GM18520 (cell line): ENCODE results near the gene SGSM1.
"Not testable (repeated sequence)": the region's sequence is repeated elsewhere in the genome, so short reads cannot be mapped to it uniquely, and the experiment has no call there.

Experiments
- ATAC-seq: cut with Tn5 transposase; IDR thresholded peaks from one replicate; pipeline ENCODE4 v1.9.1; 2021; ENCODE audit not compliant: unreplicated experiment

SGSM1 gene

DNA sequence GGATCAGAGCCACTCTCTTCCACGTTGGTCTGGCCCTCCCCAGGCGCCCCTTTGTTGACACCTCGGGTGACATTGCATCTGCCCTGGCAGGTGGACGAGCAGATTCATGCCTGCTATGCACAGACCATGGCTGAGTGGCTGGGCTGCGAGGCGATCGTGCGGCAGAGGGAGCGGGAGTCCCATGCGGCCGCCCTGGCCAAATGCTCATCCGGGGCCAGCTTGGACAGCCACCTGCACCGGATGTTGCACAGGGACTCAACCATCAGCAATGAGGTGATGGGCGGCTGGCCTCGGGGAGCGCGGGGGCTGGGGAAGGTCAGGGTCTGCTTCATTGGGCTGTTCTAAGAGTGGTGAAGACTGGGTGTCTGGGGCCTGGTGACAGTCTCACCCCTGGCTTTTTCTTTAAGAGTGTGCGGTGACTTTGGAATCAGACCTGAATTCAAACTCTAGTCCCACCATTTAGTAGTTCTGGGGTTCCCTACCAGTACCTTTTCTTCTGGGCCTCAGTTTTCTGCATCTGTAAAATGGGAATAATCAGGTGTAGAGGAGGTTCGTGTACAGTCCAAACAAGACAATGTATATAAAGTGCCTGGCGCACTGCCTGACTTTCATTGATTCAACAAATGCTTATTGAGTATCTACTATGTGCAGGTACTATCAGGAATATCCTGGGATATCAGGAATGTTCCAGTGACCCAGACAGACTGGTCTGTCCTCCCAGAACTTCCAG, 87.5 kb downstream of the SGSM1 start:
- ATAC-seq: no peak

DNA sequence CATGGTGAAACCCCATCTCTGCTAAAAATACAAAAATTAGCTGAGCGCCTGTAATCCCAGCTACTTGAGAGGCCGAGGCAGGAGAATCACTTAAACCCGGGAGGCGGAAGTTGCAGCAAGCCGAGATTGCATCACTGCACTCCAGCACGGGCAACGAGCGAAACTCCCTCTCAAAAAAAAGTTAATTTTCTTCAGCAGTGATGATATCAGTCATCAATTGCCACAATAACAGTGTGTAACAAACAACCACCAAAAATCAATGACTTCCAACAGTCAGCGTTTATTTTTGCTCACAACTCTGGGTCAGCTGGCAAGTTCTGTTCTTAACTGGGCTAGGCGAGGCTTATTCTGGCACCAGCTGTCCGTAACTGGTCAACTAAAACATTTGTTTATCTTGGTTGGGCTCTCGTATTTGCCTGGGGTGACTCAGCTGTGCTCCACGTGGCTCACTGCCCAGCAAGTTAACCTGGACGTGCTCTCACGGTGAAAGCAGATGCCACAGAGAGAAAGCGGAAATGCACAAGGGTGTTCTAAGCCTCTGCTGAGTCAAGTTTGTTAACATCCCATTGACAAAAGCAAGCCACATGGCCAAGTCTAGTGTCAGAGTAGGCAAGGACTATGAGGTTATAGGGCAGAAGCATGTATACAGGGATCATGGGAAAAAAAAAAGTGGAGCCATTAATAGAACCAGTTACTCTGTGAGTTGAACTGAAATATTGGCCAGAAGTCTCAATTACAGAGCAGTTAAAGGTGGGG, 88.4 kb downstream of the SGSM1 start:
- no peak for ATAC-seq

DNA sequence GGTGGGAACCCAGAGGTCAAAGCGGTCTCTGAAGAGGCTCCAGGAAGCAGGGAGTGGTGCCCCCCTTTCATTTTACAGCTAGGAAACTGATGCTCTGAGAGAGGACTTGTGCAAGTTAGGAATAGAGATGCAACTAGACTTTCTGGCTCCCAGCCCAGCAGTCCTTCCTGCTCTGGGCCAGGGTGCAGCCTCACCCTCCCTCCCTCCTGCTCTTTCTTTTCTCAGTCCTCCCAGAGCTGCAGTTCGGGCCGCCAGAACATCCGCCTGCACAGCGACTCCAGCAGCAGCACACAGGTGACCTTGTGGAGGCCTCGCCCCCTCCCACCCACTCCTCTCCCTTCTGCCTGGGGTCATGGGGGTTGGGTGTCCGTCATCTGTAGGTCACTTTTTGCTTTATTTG, 89.0 kb downstream of the SGSM1 start:
- no peak for ATAC-seq

DNA sequence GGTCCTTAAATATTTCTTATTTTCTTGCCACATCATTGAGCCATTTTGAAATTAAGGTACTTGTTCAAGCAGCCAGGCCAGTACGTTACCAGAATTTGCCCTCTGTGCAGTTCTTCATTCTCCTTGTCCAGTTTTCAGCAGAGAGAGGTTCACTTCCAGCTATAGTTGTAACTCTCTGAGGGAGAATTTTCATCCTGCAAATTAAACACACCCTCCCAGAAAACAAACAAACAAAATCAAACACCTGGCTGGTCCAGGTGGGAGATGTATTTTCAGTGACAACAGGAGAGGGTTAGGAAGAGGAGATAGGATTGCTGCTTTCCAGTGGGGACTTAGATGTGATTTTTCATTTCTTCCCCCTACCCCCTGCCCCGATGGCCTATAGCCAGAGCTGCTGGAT, 95.4 kb downstream of the SGSM1 start:
- no peak for ATAC-seq

DNA sequence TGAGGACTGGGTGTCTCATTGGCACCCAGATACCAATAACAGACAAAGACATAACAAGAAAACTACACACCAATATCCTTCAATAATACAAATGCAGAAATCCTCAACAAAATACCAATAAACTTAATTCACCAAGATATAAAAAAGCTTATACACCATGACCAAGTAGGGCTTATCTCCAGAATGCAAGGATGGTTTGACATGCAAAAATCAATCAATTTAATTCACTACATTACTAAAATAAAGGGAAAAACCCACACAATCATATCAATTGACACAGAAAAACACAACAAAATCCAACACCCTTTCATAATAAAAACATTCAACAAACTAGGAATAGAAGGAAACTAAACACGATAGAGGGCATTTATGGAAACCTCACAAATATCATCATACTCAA, 99.9 kb downstream of the SGSM1 start:
- no peak for ATAC-seq

DNA sequence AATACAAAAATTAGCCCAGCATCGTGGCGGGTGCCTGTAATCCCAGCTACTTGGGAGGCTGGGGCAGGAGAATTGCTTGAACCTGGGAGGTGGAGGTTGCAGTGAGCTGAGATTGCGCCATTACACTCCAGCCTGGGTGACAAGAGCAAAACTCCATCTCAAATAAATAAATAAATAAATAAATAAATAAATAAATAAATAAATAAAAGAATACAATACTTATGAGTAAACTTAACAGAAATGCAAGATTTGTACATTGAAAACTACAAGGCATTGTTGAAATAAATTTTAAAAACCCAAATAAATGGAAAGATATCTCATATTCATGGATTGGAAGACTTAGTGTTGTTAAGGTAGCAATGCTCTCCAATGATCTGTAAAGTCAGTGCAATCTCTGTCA, 101.1 kb downstream of the SGSM1 start:
- not testable (repeated sequence) for ATAC-seq

DNA sequence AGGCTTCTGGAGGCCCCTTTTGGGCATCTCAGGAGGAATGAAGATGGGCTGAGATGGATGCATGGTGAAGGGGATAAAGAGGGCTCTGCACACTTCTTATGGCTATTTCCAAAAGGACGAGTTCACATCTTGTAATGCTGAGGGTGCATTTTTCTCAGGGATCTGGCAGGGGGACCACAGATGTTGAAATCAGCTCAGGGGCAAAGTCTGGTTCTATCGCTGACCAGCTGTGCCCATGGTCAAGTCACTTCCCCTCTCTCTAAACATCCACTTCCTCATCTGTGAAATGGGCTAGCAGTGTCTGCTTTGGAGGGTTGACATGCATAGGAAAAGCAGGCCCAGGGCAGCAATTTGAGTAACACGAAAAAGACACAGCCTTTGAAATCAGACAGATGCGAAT, 114.0 kb downstream of the SGSM1 start:
- ATAC-seq: no peak

DNA sequence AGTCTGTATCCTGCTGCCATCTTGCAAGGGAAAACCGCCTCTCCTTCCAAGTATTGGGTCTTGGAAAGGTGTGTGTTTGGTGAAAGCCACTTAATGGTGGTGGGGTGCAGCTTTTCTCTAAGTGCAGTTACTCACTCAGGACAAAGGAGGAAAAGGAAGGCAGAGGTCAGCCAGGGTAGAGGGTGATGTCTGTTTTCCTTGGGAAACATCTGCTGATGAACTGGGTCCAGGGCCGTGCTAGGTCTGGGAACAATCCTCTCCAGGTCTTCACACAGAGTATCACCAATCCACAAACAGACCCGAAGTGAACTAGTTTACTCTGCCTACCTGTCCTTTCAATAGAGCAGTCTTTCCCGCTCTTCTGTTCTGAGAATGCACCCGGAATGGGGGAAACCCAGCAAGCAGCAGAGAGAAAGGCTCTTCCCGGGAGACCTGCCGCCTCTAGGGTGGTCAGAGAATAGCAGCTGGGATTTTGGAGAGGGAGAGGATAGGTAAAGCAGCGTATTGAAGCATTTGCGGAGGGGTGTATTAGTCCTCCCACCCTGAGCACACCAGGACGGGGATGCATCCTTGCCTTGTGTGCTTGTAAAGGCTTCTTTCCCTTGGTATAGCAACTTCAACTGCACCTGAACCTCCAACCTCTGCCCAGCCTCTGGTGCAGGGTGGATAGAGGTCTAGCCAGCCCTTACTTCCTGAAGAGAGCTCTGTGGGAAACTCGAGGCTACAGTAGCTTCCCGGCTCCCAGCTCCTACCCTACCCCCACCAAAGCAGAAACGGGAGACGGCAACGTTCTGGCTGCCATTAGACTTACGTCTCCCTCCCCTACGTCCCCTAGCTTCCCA, 119.8 kb downstream of the SGSM1 start:
- no peak for ATAC-seq

DNA sequence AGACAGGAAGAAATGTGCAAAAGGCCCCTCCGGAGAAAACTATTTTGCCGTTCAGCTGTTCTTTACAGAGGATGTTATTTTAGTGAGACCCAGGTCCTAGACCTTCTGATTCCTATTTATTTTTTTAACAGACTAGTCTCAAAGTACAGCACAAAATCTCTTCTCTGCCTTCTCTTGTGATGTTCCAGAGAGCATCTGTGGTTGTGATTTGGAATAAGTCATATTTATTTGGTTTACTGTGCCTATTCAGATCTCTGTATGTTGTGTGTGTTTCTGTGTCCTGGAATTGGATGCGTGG, 120.4 kb downstream of the SGSM1 start:
- no peak for ATAC-seq

DNA sequence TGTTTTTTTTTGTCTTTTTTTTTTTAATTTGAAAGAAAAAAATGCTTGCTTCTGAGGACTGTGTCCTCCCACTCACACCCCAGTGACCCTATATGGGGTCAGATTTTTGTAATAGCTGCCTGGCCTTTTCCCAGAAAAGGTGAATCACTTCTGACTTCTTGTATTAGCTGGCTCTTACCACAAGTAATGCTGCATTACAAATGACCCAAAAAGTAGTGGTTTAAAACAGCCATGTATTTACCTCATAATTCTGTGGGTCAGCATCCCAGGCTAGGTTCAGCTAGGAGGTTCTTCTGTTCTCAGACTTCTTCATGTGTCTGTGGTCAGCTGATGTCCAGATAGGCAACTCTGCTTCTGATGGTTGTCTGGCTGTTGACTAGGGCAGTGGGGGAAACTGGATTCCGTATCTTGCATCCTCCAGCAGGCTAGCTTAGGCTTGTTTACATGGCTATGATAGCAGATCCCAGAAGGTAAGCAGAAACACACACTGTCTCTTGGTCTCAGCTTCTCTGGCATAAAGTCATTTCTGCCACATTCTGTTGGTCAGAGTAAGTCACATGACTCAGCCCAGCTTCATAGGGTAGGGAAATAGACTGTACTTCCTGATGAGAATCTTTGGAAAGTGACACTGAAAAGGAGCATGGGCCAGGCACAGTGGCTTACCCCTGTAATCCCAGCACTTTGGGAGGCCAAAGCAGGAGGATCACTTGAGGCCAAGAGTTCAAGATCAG, 121.0 kb downstream of the SGSM1 start:
- ATAC-seq: no peak

DNA sequence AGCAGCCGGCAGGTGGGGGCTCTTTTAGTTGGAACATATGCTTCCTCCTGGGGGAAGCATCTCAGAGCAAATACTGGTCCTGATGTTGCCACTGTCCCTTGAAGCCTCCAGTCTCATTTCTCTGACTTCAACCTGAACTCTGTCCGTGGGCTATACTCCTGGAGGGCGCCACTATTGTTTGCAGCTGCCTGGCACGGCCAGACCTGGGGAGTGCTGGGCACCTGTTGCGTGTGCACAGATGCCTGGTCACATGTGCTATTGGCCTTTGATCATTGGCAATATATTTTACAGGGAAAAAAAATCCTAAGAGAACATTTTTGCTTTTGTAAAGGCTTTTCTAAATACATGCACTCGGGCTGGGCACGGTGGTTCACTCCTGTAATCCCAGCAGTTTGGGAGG, 122.3 kb downstream of the SGSM1 start:
- no peak for ATAC-seq

DNA sequence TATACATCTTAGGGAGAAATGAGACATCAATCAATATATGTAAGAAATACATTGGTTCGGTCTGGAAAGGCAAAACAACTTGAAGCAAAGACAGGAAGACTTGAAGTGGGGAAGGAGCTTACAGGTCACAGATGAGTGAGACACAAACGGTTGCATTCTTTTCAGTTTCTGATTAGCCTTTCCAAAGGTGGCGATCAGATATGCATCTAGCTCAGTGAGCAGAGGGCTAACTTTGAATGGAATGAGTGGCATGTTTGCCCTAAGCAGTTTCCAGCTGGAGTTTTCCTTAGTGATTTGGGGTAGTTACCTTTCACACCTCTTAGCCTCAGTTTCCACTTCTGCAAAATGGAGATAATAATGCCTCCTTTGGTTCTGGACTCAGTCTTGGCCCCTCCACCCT, 124.7 kb downstream of the SGSM1 start:
- no peak for ATAC-seq

DNA sequence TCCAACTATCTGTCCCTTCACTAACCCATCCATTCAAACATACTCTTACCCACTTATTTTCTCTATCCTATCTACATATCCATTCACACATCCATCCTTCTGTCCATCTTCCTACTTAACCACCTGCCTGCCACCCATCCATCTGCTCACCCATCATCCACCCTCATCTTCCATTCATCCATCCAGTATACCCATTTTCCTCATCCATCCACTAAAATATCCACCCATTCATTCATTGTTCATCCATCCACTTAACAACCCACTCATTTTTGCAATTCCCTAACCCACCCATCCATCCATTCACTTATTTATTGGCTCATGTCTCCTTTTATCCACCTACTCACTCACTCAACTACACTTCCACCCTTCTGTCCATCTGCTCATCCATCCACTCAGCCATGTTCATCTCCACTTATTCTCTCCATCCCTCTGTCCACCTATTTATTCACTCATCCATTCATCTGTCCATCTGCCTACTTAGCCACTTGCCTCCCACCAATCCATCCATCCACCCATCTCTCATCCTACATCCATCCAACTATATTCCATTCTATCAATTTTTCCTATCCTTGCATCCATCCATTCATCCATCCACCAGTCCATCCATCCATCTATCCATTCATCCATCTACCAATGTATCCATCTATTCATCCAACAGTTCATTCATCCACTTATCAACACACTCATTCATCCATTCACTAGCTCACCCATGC, 129.9 kb downstream of the SGSM1 start:
- ATAC-seq: no peak

DNA sequence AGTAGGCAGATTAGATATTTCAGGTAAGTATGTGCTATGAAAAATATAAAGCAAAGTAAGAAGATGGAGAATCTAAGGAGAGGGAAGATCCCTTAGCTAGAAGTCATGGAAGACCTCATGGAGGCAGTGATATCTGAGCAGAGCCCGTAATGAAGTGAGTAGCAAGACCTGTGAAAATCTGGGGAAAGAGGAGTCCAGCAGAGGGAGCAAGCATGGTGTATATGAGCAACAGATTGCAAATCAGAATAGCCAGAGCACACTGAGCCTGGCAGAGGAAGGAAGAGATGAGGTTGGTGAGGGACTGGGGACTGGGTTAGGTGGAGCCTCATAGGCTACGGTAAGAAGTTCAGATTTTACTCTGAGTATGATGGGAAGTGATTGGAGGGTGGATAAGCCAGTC, 131.1 kb downstream of the SGSM1 start:
- ATAC-seq: no peak

DNA sequence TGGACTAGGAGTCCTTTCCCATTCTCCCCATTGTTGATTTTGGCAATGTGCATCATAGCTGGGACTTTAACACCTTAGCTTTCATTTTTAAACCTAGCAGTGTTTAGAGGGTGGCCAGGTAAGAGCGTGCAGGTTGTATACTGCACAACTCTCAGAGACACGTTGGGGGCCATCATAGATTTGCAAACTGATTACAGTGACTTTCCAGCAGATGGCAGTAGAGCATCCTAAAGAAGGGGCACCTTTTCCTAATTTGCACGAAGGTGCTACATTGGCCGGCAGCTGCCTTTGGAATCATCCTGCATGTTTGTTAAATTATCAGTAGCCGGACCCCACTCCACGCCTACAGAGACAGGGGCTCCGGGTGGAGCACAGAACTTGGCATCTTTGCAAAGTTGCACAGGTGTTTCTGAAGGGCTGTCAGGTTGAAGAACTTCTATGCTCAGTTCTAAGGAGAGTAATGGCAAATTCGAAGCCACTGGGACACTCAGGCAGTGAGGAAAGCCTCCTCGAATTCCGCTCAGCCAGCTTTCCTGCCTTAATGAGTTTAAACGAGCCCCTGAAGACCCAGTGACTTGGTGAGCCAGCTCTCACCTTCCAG, 132.8 kb downstream of the SGSM1 start:
- no peak for ATAC-seq

DNA sequence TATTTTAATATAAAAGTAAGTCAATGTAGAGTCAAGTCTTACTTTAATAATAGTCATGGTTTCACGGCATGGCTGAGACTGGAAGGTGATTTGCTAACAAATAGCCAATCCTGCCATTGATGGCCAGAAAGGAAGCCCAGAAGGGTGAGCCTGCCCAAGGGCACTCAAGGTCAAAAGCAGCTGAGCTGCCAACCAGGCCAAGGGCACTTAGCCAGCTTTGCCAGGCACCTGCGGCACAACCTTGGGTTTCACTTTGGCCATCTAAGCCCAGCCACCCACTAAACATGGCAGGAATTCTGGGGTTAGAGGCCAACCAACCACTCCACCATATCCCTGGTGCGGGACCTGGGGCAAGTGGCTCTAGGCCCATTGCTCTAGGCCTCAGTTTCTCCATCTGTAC, 136.3 kb downstream of the SGSM1 start:
- ATAC-seq: no peak

DNA sequence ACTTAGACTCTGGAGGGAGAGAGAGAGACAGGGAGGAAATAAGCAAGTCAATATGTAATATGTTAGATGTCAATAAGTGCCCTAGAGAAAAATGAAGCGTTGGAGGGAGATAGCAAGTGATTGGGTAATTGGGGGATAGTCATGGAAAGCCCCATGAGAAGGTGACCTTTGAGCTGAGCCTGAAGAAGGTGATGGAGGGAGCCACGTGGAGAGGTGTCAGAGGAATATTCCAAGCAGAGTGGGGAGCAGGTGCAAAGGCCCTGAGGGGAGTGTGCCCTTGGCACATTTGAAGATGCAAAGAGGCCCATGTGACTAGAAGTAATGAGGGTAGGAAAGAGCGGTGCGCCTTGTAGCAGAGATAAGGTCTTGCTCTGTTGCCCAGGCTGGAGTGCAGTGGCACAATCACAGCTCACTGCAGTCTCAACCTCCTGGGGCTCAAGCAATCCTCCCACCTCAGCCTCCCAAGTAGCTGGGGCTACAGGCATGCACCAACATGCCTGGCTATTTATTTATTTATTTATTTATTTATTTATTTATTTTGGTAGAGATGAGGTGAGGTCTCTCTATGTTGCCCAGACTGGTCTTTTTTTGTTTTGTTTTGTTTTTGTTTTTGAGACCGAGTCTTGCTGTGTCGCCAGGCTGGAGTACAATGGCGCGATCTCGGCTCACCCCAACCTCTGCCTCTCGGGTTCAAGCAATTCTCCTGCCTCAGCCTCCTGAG, 138.4 kb downstream of the SGSM1 start:
- no peak for ATAC-seq

DNA sequence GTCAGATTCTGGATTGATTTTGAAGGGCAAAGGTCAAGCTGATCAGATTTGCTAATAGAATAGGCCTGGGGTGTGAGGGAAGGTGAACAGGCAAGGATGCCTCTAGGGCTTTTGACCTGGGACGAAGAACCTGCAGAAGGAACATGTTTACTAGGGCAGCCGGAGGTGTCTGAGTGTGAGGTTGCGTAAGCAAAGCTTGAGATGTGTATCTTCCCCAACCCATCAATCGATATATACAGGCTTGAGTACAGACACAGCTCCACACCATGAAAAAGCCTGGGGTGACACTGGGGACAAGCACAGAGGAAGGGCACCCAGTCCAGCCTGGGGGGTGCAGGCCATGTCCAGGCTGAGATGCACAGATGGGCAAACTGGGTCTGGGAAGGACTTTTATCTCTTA, 139.4 kb downstream of the SGSM1 start:
- ATAC-seq: no peak

DNA sequence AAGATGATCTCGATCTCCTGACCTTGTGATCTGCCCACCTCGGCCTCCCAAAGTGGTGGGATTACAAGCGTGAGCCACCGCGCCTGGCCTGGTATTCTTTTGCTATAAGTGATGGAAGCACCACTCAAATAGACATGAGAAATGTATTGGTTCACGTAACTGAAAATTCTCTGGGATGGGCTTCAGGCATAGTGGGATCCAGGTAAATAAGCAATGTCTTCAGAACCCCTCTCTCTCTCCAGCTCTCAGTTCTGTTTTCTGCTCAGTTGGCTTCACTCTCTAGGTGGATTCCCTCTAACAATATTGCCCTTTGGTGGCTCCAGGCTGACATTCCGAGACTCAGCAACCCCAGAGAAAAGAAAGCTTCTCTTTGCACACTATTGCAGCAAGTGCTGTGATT, 141.4 kb downstream of the SGSM1 start:
- ATAC-seq: no peak

DNA sequence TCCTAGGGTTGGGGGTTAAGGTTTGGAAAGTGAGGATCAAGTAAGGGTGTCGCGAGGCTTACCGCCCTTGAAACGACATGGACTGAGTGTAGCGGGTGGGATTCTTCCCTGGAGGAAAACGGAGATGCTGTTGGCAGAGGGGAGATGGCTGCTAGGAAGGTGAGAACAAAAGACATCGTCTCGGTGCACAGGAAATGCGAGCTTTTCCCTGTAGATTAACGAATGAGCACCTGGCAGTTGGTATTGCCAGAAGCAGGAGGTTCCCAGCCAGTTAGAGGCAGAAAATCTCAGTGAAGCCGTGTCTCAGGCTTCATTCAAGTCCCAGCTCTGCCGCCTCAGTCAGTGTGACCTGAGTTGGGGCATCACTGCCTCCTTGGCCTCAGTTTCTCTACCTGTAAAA, 141.9 kb downstream of the SGSM1 start:
- ATAC-seq: no peak
